CD14-positive monocyte (primary cell): ENCODE measurements around the gene REEP1. TPM values are rescaled to one million over a fixed set of nuclear protein-coding genes. Genes with fewer than 3 reads are reported as not detected.

ENCODE experiments used
- DNase-seq, 3 donors: peaks; one replicate each; pipeline ENCODE4 v3.0.0-alpha.2; 2011 to 2022
- H2AFZ ChIP-seq: 2 replicates; pipeline ENCODE4 v1.6.0; 2012; ENCODE audit warnings: mild to moderate bottlenecking, low read depth, low read length, inconsistent platforms; ENCODE audit not compliant: insufficient read depth, poor library complexity, severe bottlenecking
- H3K27ac ChIP-seq, 2 donors: 1 replicate in 1 of 2; 2 replicates in 1 of 2; pipeline ENCODE4 v1.5.1; 2012 to 2013; ENCODE audit warnings: low read length in 2 of 2, control low read depth in 1 of 2, inconsistent platforms in 1 of 2, low read depth in 1 of 2, mild to moderate bottlenecking in 1 of 2
- H3K27me3 ChIP-seq, 2 donors: one replicate each; pipeline versions ENCODE4 v1.6.0 to v1.6.1; 2011 to 2013; ENCODE audit warnings: low read length in 2 of 2; ENCODE audit not compliant: control insufficient read depth in 2 of 2, insufficient read depth in 2 of 2
- H3K36me3 ChIP-seq, 2 donors: replicated peaks in 1 of 2; 1 replicate in 1 of 2; 2 replicates in 1 of 2; pipeline versions ENCODE4 v1.5.1 to v1.6.1; 2012 to 2013; ENCODE audit warnings: low read length in 2 of 2, control low read depth in 1 of 2, inconsistent platforms in 1 of 2, mild to moderate bottlenecking in 1 of 2; ENCODE audit not compliant: insufficient read depth in 2 of 2, control insufficient read depth in 1 of 2
- H3K4me1 ChIP-seq, 2 donors: 1 replicate in 1 of 2; 2 replicates in 1 of 2; pipeline versions ENCODE4 v1.5.1 to v1.6.1; 2012 to 2013; ENCODE audit warnings: low read length in 2 of 2, control low read depth in 1 of 2, inconsistent platforms in 1 of 2, mild to moderate bottlenecking in 1 of 2, moderate library complexity in 1 of 2; ENCODE audit not compliant: insufficient read depth in 2 of 2, control insufficient read depth in 1 of 2
- H3K4me2 ChIP-seq: replicated peaks from 2 replicates; pipeline ENCODE3; 2012; ENCODE audit warnings: low read length, moderate library complexity, mild to moderate bottlenecking; ENCODE audit not compliant: poor library complexity, severe bottlenecking; ENCODE audit errors: extremely low read depth
- H3K4me3 ChIP-seq, 3 experiments: fragments of 200-600 bp in 1 of 3; sonication (generic) in 1 of 3; replicated peaks in 1 of 3; 1 replicate in 2 of 3; 2 replicates in 1 of 3; pipeline ENCODE4 v1.5.1; 2011 to 2013; ENCODE audit warnings: low read length in 3 of 3, mild to moderate bottlenecking in 3 of 3, control low read depth in 2 of 3, low read depth in 2 of 3, inconsistent platforms in 1 of 3, moderate library complexity in 1 of 3
- H3K79me2 ChIP-seq: 2 replicates; pipeline ENCODE4 v1.6.0; 2012; ENCODE audit warnings: mild to moderate bottlenecking, control low read depth, inconsistent platforms, low read length, moderate library complexity; ENCODE audit not compliant: insufficient read depth
- H3K9ac ChIP-seq: 2 replicates; pipeline ENCODE4 v1.6.0; 2017; ENCODE audit warnings: low read length, mild to moderate bottlenecking; ENCODE audit not compliant: insufficient read depth, poor library complexity, severe bottlenecking
- H3K9me3 ChIP-seq, 2 donors: replicated peaks in 1 of 2; 1 replicate in 1 of 2; 2 replicates in 1 of 2; pipeline versions ENCODE4 v1.5.1 to v1.6.1; 2012 to 2013; ENCODE audit warnings: low read length in 2 of 2, control low read depth in 1 of 2; ENCODE audit not compliant: control insufficient read depth in 1 of 2, insufficient read depth in 1 of 2
- H4K20me1 ChIP-seq: 2 replicates; pipeline ENCODE4 v1.6.0; 2012; ENCODE audit warnings: mild to moderate bottlenecking, low read length, control low read depth, moderate library complexity; ENCODE audit not compliant: insufficient read depth
- H3K27ac Mint-ChIP-seq, 7 donors: one replicate each; pipeline ENCODE4 v1.8.0; 2020; ENCODE audit warnings: mild to moderate bottlenecking in 7 of 7, mixed read lengths in 7 of 7, moderate library complexity in 6 of 7, inconsistent platforms in 2 of 7
- H3K27me3 Mint-ChIP-seq, 3 donors: one replicate each; pipeline ENCODE4 v1.8.0; 2021 to 2022; ENCODE audit warnings: low read depth in 3 of 3, mild to moderate bottlenecking in 3 of 3, mixed read lengths in 3 of 3, moderate library complexity in 3 of 3, inconsistent platforms in 1 of 3
- H3K36me3 Mint-ChIP-seq, 2 donors: one replicate each; pipeline ENCODE4 v1.8.0; 2020; ENCODE audit warnings: mixed read lengths in 2 of 2, inconsistent platforms in 1 of 2, mild to moderate bottlenecking in 1 of 2
- H3K4me1 Mint-ChIP-seq: one replicate; pipeline ENCODE4 v1.8.0; 2020; ENCODE audit warnings: mild to moderate bottlenecking, mixed read lengths
- H3K4me3 Mint-ChIP-seq, 2 donors: one replicate each; pipeline ENCODE4 v1.8.0; 2020; ENCODE audit warnings: mild to moderate bottlenecking in 2 of 2, mixed read lengths in 2 of 2, moderate library complexity in 1 of 2
- H3K9me3 Mint-ChIP-seq, 7 donors: one replicate each; pipeline ENCODE4 v1.8.0; 2020 to 2022; ENCODE audit warnings: mixed read lengths in 7 of 7, mild to moderate bottlenecking in 6 of 7, moderate library complexity in 6 of 7, inconsistent platforms in 2 of 7
- WGBS: methylation state at CpG from one replicate; pipeline ENCODE4 v1.1.5; 2013; ENCODE audit warnings: missing lambda C conversion rate; ENCODE audit not compliant: insufficient coverage; 5-methylcytosine and 5-hydroxymethylcytosine counted together
- intact Hi-C, 2 donors: fragments of 100-400 bp; cut with micrococcal nuclease; formaldehyde crosslinking; loops; one replicate each; pipeline versions ENCODE4 v1.15.0 to v1.15.1; 2023
- polyA plus RNA-seq, 3 donors: library from polyadenylated mRNA; depleted of rRNA in 1 of 3; unstranded in 2 of 3; stranded (reverse) in 1 of 3; fragments of 300-500 nt in 2 of 3; fragments of >200 nt in 1 of 3; fragmentation: Illumina TruSeq in 2 of 3; gene quantifications; 1 replicate in 2 of 3; 2 replicates in 1 of 3; pipeline ENCODE4 v1.2.3, GENCODE V29; 2012 to 2021
- TF ChIP-seq, protein P1 (sequence below): fragments of 200-600 bp; IDR thresholded peaks from one replicate; pipeline ENCODE4 v1.8.0; 2022; ENCODE audit warnings: antibody characterized with exemption, mild to moderate bottlenecking

Gene REEP1
- polyA plus RNA-seq, 3 donors = not detected

DNA sequence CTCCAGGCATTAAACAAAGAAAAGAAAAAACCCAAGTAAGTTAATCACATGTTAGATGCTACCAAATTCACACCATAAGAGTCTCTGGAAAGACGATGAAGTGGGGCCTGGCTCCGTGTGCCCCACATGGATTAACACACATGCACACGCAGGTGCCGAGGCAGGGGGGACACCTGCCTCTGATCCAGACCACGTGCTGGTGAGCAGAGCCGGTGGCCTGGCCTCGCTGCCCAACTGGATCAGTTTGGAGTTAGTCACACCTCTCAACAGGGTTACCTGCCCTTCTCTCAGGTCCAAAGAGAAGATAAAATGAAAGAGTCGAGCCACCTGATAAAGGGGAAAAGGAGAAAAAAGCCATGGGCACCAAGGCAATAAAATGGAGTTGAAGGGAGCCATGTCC, 97.7 kb downstream of the REEP1 start:
- H3K27ac Mint-ChIP-seq = no peak overlapping the region
- intact Hi-C loops = no loop called here

DNA sequence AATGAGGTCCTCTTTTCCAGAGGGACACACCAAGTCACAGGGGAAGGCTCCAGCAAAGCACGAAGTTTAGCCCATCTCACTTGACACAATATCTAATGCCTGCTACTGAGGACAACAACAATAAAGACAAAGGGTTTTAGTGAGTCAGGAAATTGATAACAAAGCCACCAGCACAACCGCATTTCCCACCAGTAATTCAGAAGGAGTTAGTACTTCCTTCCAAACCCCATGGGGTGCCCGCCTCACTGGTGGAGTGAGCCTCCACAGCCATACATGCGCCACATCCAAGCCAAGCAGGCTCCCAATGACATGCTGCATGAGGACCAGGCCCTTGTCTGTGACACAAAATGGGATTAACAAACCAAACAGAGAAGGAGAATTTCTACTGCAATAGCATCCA, 98.1 kb downstream of the REEP1 start:
- peaks cover 5 to 18% (median 12%) of the 10 kb centered on the region in 3 donors for H3K27me3 Mint-ChIP-seq
- Histone ChIP-seq H2AFZ (no peak overlapping the region), H3K4me2 (no peak overlapping the region), H3K9ac (no peak overlapping the region), H3K27ac (no peak overlapping the region), H3K27me3 (no peaks in the 10 kb centered on the region), H3K36me3 (no peaks in the 10 kb centered on the region), H3K9me3 (no peaks in the 10 kb centered on the region), H3K4me1 (peaks cover 7 to 8% of the 10 kb centered on the region in 2 donors), H3K79me2 (no peaks in the 10 kb centered on the region), H3K4me3 (no peak overlapping the region), H4K20me1 (no peaks in the 10 kb centered on the region)
- H3K4me1 Mint-ChIP-seq = peaks cover 22% of the 10 kb centered on the region
- TF ChIP-seq, protein P1, sequence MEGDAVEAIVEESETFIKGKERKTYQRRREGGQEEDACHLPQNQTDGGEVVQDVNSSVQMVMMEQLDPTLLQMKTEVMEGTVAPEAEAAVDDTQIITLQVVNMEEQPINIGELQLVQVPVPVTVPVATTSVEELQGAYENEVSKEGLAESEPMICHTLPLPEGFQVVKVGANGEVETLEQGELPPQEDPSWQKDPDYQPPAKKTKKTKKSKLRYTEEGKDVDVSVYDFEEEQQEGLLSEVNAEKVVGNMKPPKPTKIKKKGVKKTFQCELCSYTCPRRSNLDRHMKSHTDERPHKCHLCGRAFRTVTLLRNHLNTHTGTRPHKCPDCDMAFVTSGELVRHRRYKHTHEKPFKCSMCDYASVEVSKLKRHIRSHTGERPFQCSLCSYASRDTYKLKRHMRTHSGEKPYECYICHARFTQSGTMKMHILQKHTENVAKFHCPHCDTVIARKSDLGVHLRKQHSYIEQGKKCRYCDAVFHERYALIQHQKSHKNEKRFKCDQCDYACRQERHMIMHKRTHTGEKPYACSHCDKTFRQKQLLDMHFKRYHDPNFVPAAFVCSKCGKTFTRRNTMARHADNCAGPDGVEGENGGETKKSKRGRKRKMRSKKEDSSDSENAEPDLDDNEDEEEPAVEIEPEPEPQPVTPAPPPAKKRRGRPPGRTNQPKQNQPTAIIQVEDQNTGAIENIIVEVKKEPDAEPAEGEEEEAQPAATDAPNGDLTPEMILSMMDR = no peak
- intact Hi-C loops = no loop called here
- no peaks in the 10 kb centered on the region for H3K36me3 Mint-ChIP-seq
- H3K9me3 Mint-ChIP-seq = peaks cover 0 to 3% (median 0%) of the 10 kb centered on the region in 7 donors
- H3K4me3 Mint-ChIP-seq = no peak overlapping the region
- no CpG with 5 or more reads among the region's 4 CpGs for WGBS
- no peak overlapping the region for H3K27ac Mint-ChIP-seq
- DNase-seq = no peak

More for the DNA sequence above, 97.7 kb downstream of the REEP1 start:
- TF ChIP-seq, protein P1 = no peak
- no peak for DNase-seq
- Histone ChIP-seq H3K9me3 (no peaks in the 10 kb centered on the region), H3K4me1 (peaks cover 10 to 12% of the 10 kb centered on the region in 2 donors), H4K20me1 (no peaks in the 10 kb centered on the region), H3K36me3 (no peaks in the 10 kb centered on the region), H3K79me2 (no peaks in the 10 kb centered on the region), H2AFZ (no peak overlapping the region), H3K27me3 (no peaks in the 10 kb centered on the region), H3K4me2 (no peak overlapping the region), H3K27ac (no peak overlapping the region), H3K4me3 (no peak overlapping the region), H3K9ac (no peak overlapping the region)
- 91% methylated on average over 4 of the region's 8 CpGs for WGBS
- Mint-ChIP-seq H3K4me1 (peaks cover 26% of the 10 kb centered on the region), H3K4me3 (no peak overlapping the region), H3K36me3 (no peaks in the 10 kb centered on the region), H3K27me3 (peaks cover 5 to 18% (median 12%) of the 10 kb centered on the region in 3 donors), H3K9me3 (peaks cover 0 to 3% (median 0%) of the 10 kb centered on the region in 7 donors)
